Mucosa of gallbladder (tissue), 1 donor: ENCODE results near the gene SLC66A2. TPM values are rescaled to one million over a fixed set of nuclear protein-coding genes. Genes with fewer than 3 reads are reported as not detected.

Source experiments
- DNase-seq: peaks from one replicate; pipeline ENCODE4 v3.0.0-alpha.2; 2020; ENCODE audit warnings: low spot score
- total RNA-seq: library from RNA; stranded (reverse); gene quantifications from one replicate; pipeline ENCODE4 v1.2.1, GENCODE V29; 2021
- donor health status: DM: no; HTN: no; CAD: no.

The SLC66A2 gene
- total RNA-seq, 1 donor from 2014 or later: 61.3 TPM

DNA sequence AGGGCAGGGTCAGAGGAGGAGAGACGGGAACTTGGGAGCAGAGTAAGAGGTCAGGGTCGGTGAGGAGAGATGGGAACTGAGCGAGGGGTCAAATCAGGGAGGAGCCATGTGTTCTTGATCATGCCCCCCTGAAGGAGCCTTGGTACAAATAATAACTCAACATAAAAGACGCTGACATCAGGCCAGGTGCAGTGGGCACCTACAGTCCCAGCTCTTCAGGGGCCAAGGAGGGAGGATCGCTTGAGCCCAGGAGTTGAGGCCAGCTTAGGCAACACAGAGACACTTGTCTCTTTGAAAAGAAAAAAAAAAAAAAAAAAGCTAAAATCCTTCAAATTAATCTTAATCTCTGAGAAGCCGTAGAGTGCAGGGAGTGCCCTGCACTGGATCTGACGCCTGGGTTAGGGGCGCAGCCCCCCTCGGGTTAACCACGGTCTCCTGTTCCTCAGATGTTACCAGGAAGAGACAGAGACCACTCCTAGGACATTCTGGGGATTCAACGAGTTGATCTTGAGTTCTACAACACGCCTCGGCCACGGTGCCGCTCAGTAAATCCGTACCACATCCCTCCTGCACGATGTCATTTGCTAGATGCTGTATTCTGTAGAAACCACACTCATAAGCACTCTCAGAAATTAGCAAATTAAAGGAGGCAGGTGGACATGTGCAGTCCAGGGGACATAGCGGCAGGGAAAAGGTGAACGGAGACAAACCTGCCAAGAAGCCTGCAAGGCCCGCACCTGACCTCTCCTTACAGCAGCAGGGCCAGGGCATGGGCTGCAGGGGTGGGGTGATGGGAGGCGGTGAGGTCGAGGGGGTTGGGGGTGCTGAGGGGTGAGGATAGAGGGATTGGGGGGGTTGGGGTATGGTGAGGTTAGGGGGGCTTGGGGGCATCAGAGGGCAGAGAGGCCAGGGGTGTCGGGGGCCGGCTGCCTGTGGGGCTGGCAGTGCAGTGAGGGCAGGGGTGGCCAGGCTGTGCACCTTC, 29.2 kb downstream of the SLC66A2 start:
- no peak for DNase-seq

DNA sequence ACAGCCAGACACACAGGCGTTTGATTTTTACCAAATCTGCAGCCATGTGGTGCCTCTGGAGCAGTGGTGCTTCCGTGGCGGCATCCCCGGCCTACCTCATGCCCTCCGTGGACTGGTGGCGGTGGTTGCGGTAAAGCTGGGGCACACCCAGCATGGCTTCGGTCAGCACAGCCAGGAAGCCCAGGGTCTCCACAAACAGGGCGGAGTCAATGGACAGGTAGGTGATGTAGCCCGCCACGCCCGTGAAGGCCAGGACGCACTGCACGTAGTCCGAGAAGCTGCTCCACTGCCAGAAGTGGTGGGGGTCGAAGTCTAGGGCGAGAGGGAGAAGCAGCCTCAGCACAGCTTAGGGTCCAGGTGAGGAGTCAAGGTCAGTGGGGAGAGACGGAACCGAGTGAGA, 32.4 kb downstream of the SLC66A2 start:
- DNase-seq: peak; percentile 9

DNA sequence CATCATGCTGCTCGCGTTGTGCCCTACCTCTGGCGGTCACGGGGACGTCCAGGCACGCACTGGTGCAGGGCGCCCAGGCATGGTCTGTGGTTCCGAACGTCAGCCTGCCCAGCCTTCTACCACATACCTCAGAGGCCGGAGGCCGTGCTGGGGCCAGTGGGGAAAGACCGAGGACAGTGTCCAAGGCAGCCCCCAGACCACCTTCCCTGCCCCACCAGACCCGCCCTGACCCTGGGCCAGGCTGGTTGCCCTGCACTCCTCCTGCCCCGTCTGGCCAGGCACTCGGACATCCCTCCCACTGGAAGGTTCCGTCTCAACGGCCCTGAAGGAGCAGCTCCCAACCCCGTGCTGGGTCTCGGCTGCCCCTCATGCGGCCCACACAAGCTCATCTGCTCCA, 32.8 kb downstream of the SLC66A2 start:
- DNase-seq: peak; percentile 6

DNA sequence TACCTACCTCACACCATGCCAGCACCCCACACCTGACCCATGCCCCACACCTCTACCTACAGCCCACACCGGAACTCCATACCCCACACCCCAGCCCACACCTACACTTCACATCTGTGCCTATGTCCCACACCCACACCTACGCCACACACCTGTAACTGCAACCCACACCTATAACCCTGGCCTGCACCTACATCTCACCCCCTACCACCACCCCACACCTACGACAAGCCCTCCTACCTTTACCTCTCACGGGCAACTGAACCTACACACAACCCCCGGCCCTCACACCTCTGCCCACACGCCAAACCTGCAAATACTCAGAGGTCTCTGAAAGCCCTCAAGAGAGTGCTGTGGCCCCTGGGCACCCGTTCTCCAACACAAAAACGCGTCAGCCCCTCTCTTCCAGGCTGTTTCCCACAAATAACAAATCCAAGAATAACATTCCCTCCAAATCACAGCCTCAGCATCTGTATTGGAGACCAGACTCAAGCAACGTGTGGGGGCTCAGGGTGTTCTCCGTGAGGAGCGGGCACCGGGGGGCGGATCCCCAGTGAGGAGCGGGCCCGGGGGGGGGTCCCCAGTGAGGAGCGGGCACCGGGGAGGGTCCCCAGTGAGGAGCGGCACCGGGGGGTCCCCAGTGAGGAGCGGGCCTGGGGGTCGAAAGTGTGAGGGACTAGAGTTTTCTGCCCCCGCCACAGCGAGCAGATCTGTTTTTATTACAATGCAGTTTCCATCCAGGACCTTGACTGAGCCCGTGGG, 33.4 kb downstream of the SLC66A2 start:
- peak; percentile 8 for DNase-seq

DNA sequence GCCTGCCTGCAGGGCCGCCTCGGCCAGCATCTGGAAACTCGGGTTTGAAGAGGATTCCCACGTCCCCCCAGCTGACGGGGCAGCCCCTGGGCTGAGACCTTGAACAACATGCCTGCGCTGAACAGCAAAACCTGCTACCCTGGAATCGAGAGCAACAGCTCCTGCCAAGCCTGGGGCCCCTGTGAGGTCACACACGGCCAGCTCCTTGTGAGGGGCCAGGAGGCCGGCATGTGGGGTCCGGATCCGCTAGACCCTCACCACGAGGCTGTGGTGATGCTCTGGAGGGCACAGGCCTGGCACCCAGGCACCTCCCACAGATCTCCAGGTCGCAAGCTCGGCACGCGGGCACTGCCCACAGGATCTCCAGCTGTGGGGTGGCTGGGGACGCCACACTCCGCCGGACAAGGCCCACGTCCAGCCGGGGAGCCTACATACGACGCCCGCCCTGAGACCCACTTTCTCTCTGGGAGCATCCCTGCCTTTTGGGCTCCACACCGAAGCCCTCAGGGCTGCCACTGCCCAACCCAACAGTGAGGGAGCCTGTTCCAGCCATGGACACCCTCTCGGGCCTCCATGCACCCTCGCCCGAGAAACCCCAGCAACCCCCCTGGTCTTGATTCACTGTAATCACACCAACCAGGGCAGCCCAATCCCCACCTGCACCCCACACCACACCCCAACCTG, 34.1 kb downstream of the SLC66A2 start:
- peak; percentile 7 for DNase-seq

DNA sequence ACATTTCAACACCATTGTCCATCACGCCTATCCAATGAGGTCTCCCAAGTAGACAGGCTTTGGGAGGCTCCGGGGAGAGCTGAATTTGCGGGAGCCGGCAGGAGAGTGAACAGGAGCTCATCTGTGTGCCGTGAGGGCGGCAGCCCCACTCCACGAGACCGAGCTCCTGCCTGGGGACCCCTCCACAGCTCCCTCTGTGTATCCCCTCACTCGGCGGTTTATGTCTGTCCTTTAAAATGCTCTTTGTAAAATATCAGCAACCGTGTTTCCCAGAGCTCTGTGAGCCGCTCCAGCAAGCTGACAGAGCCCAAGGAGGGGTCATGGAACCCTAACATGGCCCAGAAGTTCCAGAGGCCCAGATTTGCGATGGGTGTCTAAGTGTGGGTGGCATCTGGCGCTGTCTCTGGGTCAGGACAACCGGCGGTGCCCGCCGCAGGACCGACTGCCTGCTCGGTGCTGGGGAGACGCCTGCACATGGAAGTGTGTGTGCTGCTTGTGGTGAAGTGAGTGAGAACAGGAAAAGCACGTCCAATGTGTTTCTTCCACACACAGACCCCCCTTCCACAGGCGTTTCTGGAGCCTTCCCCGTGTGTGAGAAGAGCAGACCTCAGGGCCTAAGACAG, 34.8 kb downstream of the SLC66A2 start:
- peak; percentile 8 for DNase-seq

DNA sequence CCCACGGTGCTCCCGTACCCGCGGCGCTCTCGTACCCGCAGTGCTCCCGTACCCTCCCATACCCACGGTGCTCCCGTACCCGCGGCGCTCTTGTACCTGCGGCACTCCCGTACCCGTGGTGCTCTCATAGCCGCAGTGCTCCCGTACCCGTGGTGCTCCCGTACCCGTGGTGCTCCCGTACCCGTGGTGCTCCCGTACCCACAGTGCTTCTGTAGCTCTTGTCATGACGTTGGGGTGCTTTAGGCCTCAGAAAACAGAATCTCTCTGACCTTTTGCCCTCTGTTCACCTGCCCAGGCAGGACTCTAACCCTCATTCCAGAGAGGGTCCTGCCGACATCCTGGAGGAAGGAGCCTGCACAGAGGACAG, 35.3 kb downstream of the SLC66A2 start:
- DNase-seq: no peak

DNA sequence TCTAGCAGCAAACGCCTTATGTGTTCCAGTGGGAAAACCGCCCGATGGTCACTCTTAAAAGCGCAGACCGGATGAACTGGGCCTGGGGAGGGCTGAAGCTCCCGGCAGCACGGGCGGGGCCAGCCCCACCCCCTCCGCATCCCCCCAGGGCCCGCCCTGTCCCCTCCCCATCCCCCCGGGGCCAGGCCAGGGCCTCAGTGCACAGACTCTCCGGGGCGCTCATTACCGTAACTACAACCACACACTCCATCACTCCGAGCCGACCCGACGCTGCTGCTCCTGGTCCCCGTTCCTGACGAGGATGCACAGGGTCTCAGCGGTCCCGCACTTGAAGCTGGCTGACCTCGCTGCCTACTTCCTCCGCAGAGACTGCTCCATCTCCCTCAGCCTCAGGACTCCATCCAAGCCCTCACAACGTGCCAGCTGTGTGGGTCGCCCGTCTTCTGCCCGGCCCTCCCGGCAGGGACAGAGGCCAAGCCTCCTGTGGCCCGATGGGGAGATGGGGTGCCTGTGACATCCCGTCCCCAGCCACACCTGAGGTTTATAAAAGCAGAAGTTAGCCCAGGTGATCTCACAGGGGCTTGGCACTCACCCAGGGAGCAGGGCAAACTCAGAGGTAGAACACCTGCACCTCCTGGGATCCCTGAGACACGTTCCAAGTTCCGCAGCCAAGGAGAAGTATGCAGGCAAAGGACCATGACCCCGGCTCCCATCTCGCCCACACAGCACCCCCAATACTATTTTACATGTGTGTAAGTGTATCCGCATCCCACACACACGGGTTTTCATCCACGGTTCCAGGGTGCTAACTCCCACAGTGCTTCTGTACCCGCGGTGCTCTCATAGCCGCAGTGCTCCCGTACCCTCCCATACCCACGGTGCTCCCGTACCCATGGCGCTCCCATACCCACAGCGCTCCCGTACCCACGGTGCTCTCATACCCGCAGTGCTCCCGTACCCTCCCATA, 36.0 kb downstream of the SLC66A2 start:
- DNase-seq: peak; percentile 6

DNA sequence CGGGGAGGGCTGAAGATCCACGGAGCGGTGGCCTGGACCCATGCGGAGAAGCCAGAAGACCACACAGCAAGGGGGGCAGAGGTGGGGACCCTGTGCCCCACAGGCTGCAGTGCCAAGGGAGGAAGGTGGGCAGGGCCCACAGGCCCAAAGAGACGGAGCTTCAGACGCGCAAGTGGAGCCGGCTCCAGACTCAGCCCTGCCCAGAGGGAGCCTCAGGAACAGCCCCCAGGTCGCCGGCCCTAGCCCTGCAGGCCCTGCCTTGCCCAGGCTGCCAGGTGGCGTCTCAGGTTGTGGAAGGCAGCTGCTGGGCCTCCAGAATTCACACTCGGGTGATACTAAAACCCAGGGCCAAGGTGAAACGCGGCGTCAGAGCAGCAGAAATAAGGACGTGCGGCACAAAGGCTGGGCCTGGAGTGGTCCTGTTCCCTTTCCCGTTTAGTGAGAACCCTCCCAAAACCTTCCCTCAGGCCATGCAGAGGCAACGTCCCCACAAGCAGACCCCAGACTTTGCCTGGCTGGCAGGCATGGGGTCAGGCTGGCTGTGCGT, 36.8 kb downstream of the SLC66A2 start:
- peak; percentile 9 for DNase-seq

DNA sequence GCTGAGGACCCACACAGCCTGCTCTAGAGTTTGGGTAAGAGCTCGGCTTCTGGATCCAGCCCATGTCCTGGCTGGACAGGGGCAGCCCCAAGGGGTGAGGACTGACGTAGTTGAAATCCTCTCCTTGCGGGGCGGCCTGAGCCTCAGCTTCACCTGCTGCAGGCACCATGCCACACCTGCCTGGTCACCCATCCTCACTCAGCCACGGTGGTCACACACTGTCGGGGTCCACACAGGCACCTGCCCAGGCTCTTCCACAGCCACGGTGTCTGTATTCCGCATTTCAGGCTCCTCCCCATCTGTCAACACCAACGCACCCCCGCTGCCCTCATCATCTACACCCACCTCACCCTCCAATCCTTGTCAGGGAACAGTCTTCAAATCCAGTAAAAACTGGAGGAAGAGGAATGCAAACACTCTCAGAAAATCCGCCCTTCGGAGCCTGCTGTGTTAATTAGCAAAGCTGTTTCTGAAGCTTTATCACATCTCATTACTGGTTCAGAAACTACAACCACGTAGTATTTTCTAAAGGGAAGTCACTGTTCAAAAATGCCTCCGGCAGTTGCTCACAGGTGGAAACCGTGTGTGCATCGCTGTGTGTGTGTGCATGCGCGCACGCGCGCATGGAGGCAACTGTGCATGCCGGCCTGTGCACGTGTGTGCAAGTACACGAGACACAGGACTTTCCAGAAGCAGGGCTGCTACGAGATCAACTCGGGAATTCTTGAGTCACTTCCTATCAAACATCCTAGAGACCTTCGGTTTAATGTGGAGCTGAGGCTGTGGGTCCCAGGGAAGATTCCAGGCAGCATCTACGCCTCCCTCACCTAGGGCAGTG, 38.2 kb downstream of the SLC66A2 start:
- DNase-seq: peak; percentile 6

DNA sequence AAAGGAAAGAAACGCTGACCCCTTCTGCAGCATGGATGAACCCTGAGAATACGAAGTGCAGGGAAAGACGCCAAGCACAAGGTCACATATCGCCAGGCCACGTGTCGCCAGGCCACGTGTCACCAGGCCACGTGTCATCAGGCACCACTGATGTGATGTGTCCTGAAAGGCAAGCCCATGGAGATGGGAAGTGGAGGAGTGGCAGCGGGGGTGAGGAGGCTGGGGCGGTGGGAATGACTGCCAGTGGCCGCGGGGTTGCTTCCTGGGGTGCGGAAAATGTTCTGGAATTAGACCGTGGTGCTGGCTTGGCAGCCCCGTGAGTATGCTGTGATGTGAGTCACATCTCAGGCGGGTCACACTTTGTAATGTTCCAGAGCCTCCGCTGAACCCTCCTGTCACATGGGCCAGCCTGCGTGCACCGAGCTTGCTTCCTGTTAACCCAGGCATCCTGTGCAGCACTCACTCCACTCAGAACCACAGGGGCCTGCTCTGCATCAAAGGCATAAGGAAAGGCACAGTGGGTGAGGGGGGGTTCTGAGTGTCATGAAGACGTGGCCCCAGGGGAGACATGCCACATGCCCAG, 39.0 kb downstream of the SLC66A2 start:
- DNase-seq: peak; percentile 18

DNA sequence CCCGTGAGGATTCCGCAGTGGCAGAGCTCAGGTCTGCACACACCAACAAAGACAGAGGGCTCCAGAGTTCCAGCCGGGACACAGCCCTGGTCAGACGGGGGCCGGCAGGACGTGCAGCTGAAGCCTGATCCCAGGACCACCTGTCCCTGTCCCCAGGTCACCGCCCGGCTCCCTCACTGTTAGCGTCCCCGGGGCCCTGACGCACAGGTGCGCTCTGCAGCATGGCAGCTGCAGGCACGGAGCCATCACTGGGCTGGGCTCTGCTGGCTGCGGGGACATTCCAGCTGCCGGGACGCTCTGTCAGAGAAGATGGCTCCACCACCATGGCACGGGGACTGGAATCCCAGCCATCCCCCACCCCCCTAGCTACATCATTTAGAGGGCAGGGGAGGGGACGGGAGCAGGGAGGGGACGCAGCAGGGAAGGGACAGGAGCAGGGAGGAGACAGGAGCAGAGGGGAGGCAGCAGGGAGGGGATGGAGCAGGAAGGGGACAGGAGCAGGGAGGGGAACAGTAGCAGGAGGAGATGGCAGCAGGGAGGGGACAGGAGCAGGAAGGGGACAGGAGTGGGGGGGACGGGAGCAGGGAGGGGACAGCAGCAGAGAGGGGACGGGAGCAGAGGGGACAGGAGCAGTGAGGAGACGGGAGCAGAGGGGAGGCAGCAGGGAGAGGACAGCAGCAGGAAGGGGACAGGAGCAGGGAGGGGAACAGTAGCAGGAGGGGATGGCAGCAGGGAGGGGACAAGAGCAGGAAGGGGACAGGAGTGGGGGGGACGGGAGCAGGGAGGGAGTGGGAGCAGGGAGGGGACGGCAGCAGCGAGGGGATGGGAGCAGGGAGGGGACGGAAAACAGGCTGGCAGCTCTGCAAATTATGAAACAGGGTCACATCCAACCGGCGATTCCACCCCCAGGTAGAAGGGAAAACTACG, 39.8 kb downstream of the SLC66A2 start:
- peak; percentile 9 for DNase-seq

DNA sequence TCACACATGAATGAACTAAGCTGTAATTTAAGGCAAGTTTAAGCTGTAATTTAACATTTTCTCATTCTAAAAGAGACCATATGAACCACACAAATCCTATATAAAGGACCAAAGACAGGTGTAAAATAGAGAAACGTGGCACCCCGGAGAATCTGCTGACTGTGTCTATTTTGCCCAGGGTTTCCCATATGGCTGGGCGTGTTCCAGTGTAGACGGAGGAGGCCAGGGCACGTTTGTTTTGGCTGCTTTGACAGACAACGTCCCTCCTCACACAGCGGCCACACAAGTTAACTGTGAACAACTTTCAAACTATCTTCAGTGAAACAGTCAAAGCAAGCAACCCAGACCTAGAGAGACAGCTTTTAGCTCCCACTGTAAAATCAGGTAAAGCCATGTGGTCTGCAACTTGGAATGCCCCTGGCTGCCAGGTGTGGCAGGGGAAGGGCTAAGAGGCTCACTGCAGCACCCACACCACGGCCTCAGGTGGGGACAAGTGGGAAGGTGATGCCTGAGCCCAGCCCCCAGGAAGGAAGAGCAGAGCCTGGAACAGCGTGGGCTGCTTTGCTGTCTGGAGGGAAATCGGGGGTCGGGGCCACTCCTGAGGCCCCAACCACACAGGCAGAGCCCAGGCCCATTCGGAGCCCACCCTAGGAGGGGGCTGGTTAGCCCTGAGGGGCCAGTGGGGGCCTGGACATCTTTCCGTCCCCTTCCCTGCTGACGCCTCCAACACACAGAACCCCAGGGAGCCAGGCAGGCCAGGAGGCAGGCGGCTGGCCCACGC, 40.7 kb downstream of the SLC66A2 start:
- no peak for DNase-seq

DNA sequence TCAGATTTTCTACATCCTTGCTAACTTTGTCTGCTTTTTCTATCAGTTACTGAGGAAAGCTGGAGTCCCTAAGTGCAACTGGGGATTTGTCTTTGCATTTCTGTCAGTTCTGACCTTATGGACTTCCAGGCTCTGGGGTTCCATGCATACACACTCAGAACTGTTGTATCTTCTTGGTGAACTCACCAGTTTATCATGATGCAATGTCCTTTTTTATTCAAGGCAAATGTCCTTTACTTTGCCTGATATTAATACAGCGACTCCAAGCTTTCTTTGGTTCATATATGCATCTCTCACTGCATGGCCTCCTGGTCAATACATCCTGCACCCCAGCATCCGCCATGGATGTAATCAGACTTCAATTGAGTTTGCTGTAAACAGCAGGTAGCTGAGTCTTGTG, 44.7 kb downstream of the SLC66A2 start:
- DNase-seq: no peak

DNA sequence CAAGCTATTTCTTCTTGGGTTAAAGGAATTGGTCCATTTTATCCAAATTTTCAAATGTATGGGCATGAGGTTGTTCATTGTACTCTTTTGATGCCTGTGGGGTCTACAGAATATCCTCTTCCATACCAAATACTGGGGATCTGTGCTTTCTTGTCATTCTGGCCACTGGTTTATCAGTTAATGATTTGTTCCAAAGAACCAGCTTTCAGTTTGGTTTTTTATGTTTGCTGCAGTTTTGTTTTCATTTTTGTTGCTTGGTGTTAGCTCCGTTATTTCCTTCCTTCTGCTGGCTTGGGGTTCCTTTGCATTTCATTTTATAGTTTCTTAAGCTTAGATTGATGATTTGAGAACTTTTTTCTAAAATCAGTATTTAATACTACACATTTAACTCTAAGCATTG, 45.5 kb downstream of the SLC66A2 start:
- no peak for DNase-seq

DNA sequence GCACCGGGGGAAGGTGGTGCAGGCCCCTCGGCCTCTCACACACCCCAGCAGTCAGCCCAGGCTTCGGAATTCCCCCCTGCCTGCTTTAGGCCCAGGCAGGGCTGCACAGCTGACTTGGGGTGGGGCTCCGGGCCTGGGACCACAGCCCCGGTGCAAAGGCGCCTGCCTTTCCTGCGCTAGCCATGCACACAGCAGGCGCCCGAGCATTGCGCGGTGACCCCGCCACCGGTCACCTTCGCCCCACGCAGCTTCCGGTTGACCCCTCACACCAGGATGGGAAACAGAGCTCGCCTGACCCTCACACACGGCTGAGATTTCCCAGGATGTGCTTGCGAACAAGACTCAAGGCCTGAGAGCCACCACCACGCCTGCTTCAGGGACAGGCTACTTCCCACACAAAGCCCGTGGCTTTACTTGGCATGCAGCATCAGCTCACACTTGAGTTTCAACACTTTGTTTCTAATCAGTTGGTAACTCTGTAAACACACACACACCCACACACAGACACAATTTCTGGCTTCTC, 46.0 kb downstream of the SLC66A2 start:
- DNase-seq: peak; percentile 12
